ENCODE data around the gene GATA2.

DNA sequence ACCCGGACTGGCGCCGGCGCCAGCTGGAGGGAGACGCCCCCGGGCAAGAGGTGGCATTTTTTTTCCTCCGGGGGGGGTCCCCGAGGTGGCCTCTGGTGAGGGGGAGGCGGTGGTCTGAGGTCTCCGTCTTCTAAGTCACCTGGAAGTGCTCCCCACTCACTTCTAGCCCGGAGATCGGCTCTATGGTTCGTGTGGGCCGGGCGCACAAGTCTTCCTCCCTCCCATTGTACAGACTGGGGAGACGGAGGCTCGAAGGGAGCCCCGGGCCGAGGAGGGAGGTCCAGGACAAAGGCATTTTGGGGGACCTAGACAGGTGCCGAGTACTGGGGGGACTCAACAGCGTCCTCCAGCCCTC lies 4.4 kb downstream of the GATA2 start:
- TF ChIP-seq, protein P1, sequence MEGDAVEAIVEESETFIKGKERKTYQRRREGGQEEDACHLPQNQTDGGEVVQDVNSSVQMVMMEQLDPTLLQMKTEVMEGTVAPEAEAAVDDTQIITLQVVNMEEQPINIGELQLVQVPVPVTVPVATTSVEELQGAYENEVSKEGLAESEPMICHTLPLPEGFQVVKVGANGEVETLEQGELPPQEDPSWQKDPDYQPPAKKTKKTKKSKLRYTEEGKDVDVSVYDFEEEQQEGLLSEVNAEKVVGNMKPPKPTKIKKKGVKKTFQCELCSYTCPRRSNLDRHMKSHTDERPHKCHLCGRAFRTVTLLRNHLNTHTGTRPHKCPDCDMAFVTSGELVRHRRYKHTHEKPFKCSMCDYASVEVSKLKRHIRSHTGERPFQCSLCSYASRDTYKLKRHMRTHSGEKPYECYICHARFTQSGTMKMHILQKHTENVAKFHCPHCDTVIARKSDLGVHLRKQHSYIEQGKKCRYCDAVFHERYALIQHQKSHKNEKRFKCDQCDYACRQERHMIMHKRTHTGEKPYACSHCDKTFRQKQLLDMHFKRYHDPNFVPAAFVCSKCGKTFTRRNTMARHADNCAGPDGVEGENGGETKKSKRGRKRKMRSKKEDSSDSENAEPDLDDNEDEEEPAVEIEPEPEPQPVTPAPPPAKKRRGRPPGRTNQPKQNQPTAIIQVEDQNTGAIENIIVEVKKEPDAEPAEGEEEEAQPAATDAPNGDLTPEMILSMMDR (IDR thresholded peaks at IDR 0.05), result no peak
- TF ChIP-seq EZH2 (IDR thresholded peaks at IDR 0.05; ENCODE audit: borderline replicate concordance, insufficient read depth, low read depth, low read length, poor library complexity, severe bottlenecking), result no peak

Measured in B cell (primary cell).